Measurements from ENCODE around the gene PHOSPHO2.
"Not testable (repeated sequence)": the region's sequence is repeated elsewhere in the genome, so short reads cannot be mapped to it uniquely, and the experiment has no call there.

Gene PHOSPHO2

DNA sequence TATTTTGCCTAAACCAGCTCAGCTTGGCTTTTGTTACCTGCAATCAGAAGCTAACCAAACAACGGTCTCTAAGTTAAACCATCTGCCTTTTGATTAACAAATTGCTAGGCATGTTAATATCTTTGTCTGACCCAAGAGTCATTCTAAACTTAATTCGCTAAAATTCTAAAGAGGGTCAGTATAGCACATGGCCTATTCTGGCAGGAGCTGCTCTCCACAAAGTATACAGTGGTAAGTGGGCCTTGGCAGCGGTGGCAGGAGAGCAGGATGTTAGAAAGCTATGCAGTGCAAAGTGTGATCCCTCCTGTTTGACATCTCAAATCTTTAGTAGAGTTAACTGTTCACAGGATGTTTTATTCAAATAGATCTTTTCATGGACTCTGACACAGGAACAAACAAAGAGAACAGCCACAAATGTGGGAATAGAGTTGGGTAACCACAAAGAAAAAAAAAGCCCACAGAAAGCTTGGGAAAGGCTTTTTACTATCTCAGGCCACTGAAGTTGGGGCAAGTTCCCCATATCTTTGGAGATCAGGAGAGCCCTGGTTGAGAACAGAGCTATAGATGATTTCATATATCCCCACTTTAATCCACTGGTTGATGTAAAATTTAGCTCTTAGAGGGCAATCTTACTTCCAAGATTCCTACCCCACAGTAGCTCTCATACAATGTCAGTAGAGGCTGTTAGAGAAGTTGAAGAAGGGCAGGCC is 10.7 kb upstream of the PHOSPHO2 start:
- DNase-seq: no peak

- DNase-seq: no peak
Measured at GRCh38 chr2:169684135-169684565, 10.1 kb upstream of the PHOSPHO2 start.

DNA sequence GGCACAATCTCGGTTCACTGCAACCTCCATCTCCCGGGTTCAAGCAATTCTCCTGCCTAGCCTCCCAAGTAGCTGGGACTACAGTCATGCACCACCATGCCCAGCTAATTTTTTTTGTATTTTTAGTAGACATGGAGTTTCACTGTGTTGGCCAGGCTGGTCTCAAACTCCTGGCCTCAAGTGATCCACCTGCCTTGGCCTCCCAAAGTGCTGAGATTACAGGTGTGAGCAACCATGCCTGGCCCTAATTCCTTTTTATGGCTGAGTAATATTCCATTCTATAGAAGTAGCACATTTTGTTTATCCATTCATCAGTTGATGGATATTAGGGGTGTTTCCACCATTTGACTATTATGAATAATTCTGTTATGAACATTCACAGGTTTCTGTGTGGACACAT is 9.6 kb upstream of the PHOSPHO2 start:
- DNase-seq: not testable (repeated sequence)

DNA sequence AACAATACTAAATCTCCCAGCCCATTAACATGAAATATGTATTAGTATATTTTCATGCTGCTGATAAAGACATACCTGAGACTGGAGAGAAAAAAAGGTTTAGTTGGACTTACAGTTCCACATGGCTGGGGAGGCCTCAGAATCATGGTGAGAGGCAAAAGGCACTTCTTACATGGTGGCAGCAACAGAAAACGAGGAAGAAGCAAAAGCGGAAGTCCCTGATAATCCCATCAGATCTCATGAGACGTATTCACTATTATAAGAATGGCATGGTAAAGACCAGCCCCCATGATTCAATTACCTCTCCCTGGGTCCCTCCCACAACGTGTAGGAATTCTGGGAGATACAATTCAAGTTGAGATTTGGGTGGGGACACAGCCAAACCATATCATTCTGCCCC is 7.4 kb upstream of the PHOSPHO2 start:
- DNase-seq: not testable (repeated sequence)

GRCh38 chr2:169687943-169688342 is 6.3 kb upstream of the PHOSPHO2 start:
- DNase-seq: not testable (repeated sequence)

- DNase-seq: no peak
Measured at GRCh38 chr2:169690958-169691357, 3.3 kb upstream of the PHOSPHO2 start.

DNA sequence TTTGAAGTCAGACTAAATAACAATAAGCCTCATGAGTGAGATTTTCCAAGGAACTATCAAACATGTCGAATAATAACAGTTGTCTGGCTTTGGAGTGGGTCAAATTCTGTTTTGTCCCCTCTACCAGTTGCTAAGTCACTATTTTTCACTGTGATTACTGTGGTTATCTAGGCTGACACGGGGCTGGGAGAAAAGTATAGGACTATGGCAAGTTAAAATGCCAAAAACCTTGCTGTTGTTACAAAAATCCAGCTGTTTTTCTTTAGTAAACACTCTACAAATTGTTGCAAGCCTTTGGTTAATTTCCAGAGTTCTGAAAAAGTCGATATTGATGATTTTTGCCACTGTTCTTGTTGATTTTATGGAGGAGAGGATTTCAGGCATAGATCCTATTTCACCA is 1.6 kb upstream of the PHOSPHO2 start:
- no peak for DNase-seq

- peak in 1 of 56 donors; percentile 17 for DNase-seq
Measured at GRCh38 chr2:169693360-169693759, 909 bp upstream of the PHOSPHO2 start.

DNA sequence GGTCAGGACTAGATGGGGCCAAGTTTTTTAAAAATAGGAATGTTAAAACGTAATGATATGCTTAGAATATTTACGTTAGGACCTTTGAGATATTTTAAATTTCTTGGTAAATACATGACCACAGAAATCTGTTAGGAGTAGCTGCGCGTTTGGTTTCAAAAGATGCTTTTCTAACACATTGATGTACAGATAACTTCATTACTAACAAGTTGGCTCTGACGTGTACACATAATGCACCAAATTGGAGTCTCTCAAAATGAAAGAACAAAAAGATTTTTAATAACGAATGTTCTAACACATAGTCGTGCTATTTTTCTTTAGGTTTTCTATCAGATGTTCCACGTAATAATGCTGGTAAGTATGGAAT is 608 bp downstream of the PHOSPHO2 start:
- DNase-seq: no peak

DNA sequence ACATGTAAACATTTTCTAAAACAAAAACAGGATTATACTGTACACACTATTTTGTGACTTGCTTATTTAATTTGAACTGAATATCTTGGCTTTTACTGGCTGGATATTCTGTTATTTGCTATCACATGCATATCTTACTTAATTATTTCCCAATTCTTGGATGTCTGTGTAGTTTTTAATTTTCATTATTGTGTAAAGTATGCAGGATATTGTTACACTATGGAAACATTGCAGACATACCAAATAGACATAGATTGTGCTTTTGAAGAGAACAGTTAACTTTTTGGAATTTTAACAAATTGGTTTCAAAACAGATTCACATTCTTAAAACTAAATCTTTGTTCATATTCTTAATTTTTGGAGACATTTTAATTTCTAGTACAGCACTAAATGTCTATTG is 2.1 kb downstream of the PHOSPHO2 start:
- DNase-seq: no peak

- DNase-seq: not testable (repeated sequence)
Measured at GRCh38 chr2:169699173-169699572, 4.9 kb downstream of the PHOSPHO2 start.

DNA sequence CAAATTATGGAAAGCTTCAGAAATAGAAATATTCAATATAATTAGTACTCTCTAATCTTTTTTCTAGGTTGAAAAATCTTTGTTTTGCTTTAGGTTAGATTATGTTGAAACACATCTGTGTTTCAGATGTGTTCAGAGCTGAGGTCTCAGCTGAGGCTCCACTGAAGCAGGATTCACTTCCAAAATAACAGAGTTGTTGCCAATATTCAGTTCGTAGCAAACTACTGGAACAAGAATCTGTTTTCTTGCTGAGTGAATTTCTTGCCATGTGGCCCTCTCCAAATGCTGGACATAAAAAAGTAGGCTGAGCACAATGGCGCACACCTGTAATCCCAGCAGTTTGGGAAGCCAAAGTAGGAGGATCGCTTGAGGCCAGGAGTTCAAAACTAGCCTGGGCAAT is 8.7 kb downstream of the PHOSPHO2 start:
- no peak for DNase-seq

DNA sequence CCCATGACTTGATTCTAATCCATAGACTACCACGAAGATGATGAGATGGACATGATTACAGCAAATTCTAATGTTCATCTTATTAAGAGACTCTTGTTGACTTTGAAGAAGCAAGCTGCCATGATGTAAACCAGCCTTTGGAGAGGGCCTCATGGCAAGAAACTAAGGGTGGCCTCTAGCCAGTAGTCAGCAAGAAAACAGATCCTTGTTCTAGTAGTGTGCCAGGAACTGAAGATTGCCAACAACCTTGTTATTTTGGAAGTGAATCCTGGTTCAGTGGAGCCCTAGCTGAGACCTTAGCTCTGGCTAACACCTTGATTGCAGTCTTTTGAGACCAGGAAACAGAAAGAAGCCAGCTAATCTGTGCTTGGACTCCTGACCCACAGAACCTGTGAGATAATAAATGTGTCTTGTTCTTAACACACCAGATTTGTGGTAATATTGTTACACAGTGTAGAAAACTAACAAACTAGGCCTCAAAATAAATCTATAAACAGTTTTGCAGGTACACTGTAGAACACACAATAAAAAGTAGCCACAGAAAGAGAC is 10.0 kb downstream of the PHOSPHO2 start:
- no peak for DNase-seq

- no peak for DNase-seq
Measured at GRCh38 chr2:169705927-169706326, 11.7 kb downstream of the PHOSPHO2 start.

GRCh38 chr2:169707626-169708025 is 13.4 kb downstream of the PHOSPHO2 start:
- DNase-seq: no peak

GRCh38 chr2:169709331-169709730 is 15.1 kb downstream of the PHOSPHO2 start:
- DNase-seq: no peak

DNA sequence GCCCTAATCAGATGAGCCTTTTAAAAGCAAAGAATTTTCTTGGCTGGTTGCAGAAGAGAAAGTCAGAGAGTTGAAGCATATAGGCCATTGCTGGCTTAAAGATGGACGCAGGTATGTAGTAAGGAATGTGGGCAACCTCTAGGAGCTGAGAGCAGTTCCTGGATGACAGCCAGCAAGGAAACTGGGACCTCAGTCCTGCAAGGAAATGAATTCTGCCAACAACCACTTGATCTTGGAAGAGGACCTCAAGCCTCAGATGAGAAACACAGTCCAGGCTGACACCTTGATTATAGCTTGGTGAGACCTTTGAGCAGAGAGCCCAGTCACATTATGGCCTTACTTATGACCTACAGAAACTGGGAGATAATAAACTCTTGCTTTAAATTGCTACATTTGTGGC is 15.7 kb downstream of the PHOSPHO2 start:
- no peak for DNase-seq

DNA sequence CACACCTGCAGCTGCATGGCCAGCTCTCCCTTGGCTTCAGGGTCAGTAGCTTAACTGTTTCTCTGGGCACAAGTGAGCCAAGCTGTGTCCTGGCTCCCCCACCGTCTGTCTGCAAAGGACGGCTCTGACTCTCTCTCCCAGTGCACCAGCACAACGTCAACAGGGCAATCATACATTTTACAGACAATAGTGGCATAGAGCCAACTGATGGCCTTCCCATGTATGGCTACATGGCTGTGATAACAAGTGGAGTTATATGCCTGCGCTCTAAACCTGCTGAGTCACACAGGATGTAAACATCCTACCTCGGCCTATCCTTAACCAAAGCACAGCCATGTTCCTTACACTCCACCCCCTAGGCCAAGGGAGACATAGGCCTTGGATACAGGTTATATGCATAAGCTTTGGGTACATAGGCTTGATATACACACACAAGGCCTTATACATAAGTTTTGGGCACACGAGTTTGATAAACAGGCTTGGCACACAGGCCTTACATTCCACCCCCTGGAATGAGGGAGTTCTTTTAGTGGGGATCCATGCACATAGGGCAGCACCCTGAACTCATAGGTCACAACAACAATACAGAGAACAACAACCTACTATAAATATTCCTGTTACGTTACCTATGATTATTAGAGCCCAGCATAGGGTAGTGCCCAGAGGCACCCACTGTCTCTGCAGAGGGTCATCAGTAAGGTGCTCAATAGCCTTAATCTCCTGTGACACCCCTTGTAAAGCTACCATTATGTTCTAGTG is 17.7 kb downstream of the PHOSPHO2 start:
- DNase-seq: no peak

- no peak for DNase-seq
Measured at GRCh38 chr2:169712791-169713227, 18.5 kb downstream of the PHOSPHO2 start.

DNA sequence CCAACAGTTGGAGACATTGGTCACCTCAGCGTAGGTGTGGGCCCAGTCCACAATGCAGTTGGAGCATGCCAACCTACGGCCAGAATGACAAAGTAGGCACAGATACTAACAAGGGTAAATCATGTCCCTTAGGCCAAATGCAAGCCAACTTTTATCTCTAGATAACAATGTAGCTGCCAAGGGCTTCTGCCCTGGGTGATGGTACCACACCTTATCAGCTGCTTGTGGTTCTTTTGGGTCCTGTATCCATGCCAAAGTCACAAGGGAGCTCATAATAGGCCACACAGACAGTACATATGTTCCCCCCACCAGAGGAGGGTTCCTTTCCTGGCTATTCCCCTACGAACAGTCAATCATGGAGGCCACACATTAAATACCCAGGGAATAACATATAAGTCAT is 19.1 kb downstream of the PHOSPHO2 start:
- DNase-seq: no peak

DNA sequence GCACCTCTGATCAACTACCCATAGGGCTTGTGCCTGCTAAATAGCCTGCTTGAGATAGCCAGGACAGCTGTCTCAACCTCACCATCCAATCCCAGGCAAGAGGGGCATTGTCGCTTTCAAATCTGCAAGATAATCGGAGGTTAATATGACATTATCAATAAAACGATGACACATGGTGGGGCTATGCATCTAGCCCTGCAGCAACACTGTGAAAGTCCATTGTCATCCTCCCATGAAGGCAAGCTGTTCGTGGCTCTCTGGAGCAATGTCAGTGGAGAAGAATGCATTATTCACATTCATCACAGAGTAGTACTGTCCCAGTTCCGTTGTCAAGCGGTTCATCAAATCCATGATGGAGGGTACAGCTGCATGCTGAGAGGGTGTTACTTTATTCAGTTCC is 20.4 kb downstream of the PHOSPHO2 start:
- peak in 21 of 56 donors; percentile 7 to 66 (median 30) for DNase-seq

DNA sequence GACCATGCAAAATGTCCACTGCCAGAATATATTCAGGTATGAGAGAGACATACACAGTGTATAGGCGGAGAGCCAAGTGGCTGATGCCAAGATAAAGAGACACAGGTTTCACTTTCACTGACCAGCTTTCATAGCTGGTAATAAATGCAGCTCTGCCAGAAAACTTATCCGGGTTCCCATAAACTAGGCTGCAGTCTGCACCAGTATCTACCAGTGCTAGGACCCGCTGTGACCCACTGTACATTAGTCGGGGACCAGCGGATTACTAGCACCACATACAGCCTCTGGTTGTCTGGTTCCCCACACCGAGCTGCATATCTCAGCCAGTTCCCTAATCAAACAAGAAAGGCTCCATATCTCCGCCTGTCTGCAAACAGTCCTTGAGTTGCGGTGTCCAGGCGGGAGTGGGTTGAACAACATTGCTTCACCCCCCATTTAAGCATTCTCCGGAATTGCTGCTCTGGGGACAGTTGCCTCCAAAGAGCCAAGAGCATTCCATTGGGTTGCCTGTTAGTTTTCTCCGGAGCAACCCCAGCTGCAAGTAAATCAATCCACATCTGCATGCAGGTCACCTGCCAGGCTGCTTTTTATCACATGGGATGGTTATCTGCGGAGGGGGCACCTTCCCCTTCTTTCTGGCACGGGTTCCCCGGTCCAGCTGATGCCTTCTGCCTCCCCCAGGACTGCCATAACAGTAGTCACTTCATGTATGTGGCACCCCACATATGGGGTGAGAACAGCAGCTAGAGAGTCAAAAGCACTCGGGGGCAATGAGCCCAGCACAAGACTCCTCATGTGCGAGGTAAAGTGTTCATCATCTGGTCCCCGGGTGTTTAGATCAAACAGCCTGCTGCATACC is 21.3 kb downstream of the PHOSPHO2 start:
- peak in 2 of 56 donors; percentile 5 to 19 for DNase-seq
